Renal pelvis (tissue), 12 donors: ENCODE measurements around the gene CAMKK2. TPM values are rescaled to one million over a fixed set of nuclear protein-coding genes. Genes with fewer than 3 reads are reported as not detected.
"Not testable (repeated sequence)": the region's sequence is repeated elsewhere in the genome, so short reads cannot be mapped to it uniquely, and the experiment has no call there.

Source experiments
- DNase-seq: peaks from one replicate; pipeline ENCODE4 v3.0.0-alpha.2; 2013
- long read RNA-seq, 16 experiments: transcript quantifications; one replicate each; lab custom pipeline, GENCODE V29; 2026
- polyA plus RNA-seq, 3 donors: library from polyadenylated mRNA; unstranded; fragments of 120-200 nt; gene quantifications; one replicate each; pipeline ENCODE4 v1.2.1, GENCODE V29; 2013; ENCODE audit not compliant: insufficient read length in 3 of 3

Gene CAMKK2
- 10 to 100 TPM; 36.3 to 41.1 (median 37.2) TPM for polyA plus RNA-seq
- long read RNA-seq, donor 1: 0 reads
- long read RNA-seq, donor 2, partial matches to known transcripts: 0 of 4 reads
- long read RNA-seq, donor 2, other reads (novel, unspliced or antisense): 0 of 4 reads
- long read RNA-seq, donor 3, partial matches to known transcripts: 0 of 1 reads
- long read RNA-seq, donor 3, other reads (novel, unspliced or antisense): 0 of 1 reads
- long read RNA-seq, donor 4, partial matches to known transcripts: 0 of 1 reads
- long read RNA-seq, donor 4, other reads (novel, unspliced or antisense): 0 of 1 reads
- long read RNA-seq, donor 5, partial matches to known transcripts: 0 of 1 reads
- long read RNA-seq, donor 5, other reads (novel, unspliced or antisense): 0 of 1 reads
- long read RNA-seq, donor 6, transcript CAMKK2-208 (16 exons, 2,006 nt): major isoform, 5 of 5 reads
- long read RNA-seq, donor 6, partial matches to known transcripts: 0 of 5 reads
- long read RNA-seq, donor 6, other reads (novel, unspliced or antisense): 0 of 5 reads
- long read RNA-seq, donor 7, transcript CAMKK2-208 (16 exons, 2,006 nt): major isoform, 8 of 8 reads
- long read RNA-seq, donor 7, partial matches to known transcripts: 0 of 8 reads
- long read RNA-seq, donor 7, other reads (novel, unspliced or antisense): 0 of 8 reads
- long read RNA-seq, donor 8, partial matches to known transcripts: 0 of 2 reads
- long read RNA-seq, donor 8, other reads (novel, unspliced or antisense): 0 of 2 reads
- long read RNA-seq, donor 9, partial matches to known transcripts: 0 of 2 reads
- long read RNA-seq, donor 9, other reads (novel, unspliced or antisense): 0 of 2 reads
- long read RNA-seq, donor 10, full-length matches to known transcripts: 4 of 4 reads
- long read RNA-seq, donor 10, partial matches to known transcripts: 0 of 4 reads
- long read RNA-seq, donor 10, other reads (novel, unspliced or antisense): 0 of 4 reads
- long read RNA-seq, donor 11, partial matches to known transcripts: 0 of 1 reads
- long read RNA-seq, donor 11, other reads (novel, unspliced or antisense): 0 of 1 reads
- long read RNA-seq, donor 12, transcript CAMKK2-208 (16 exons, 2,006 nt): major isoform, 6 of 7 reads
- long read RNA-seq, donor 12, partial matches to known transcripts: 0 of 7 reads
- long read RNA-seq, donor 12, other reads (novel, unspliced or antisense): 0 of 7 reads
- long read RNA-seq, donor 13: 0 reads
- long read RNA-seq, donor 14: 0 reads
- long read RNA-seq, donor 15, partial matches to known transcripts: 0 of 4 reads
- long read RNA-seq, donor 15, other reads (novel, unspliced or antisense): 0 of 4 reads
- long read RNA-seq, donor 16, partial matches to known transcripts: 0 of 1 reads
- long read RNA-seq, donor 16, other reads (novel, unspliced or antisense): 0 of 1 reads

DNA sequence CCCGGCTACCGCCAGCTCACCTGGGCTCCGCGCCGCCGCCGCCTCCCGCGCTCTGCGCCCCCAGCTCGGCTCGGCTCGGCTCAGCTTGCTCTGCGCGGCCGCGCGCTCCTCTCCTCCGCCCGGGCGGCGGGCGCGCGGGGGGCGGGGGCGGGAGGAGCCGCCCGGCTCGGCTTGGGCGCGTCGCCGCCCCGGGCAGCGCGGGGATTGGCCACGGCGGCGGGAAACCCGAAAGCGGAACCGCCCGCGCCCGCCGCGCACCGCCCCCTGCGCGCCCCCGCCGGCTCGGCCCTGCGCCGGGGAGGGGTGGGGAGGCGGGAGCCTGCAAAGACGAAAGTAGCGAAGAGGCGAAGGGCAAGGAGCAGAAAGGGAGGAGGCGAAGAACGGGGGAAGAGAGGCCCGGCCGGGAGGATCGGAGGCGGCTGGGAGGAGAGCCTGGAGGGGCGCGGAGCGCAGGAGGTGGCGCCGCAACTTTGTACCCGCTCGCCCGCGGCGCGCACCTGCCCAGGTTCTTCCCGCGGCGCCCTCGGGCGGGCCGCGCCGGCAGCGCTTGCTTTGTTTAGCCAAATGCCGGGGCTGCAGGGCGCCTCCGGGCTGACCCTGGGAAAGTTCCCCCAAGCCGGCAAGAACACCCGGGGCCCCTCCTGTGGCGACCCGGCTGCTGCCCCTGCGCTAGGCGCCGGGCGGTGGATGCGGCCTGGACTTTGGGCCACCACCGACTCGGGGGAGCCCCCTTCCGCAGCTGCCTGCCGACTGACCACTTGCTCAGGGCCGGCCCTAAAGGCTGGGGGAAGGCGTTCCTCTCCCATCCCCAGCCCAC is at the start of gene CAMKK2:
TSS of gene CAMKK2 (minus strand) at position 92 of the 817 bp plus-strand sequence. CDS start 22,183 bp downstream, outside the sequence.
- peak; percentile 89 for DNase-seq

DNA sequence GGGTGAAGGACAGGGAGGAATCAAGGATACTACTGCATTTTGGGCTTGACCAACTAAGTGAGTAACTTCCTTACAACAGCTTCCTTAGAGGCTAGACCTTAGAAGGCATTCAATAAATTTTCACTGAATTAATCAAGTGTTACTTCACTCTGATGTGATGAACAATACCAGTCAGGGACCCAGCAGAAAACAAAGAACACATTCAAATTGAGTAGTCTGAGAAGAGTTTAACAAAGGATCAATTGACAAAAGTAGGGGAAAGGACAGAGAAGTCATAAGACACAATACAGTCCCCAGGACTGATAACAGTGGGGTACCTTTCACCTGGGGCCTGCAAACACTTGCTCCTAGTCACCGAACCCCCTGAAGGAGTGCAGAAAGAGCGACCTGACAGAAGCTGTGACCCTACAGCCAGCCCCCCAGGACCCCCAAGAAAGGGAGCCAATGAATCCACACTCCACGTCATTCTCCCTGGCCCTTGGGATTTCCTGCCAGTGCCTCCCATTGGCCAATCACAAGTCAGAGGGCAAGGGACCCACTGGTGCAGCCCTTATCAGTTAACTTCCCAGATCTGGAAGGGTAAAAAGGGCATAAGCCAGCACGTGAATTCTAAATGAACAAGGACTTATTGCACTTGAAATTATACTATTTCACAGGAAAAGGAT is 48.8 kb upstream of the CAMKK2 start:
- no peak for DNase-seq

DNA sequence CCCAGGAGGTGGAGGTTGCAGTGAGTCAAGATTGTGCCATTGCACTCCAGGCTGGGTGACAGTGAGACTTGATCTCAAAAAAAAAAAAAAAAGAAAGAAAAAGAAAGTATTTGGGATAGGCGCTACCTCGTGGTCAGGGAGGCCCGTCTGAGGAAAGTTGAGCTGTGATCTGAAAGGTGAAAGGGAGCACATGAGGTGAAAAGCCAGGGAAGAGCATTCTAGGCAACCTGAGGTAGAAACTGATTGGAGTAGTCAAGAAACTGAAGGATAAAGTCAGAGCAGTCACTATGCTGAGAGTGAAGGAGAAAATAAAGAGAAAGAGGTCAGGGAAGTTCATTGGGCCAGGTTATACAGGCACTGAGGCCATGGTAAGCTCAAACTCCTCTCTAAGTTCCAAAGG is 48.0 kb upstream of the CAMKK2 start:
- DNase-seq: no peak

DNA sequence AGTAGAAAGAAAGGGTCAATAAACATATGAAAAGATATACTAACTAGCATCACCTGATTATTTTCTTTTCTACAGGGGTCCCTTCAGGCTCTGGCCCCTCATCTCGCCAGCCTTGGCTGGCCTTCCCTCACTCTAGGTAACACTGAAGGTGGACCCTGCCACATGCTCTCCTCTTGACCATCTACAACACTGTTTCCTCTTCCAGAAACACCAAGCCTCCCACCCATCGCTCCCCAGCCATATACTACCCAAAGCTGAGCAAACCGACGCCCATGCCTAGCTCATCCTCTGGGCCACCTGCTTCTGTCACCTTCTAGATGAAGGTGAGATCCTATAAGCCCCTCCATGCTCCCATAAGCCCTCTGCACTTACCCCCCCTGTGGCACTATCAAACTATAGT is 40.9 kb upstream of the CAMKK2 start:
- no peak for DNase-seq

DNA sequence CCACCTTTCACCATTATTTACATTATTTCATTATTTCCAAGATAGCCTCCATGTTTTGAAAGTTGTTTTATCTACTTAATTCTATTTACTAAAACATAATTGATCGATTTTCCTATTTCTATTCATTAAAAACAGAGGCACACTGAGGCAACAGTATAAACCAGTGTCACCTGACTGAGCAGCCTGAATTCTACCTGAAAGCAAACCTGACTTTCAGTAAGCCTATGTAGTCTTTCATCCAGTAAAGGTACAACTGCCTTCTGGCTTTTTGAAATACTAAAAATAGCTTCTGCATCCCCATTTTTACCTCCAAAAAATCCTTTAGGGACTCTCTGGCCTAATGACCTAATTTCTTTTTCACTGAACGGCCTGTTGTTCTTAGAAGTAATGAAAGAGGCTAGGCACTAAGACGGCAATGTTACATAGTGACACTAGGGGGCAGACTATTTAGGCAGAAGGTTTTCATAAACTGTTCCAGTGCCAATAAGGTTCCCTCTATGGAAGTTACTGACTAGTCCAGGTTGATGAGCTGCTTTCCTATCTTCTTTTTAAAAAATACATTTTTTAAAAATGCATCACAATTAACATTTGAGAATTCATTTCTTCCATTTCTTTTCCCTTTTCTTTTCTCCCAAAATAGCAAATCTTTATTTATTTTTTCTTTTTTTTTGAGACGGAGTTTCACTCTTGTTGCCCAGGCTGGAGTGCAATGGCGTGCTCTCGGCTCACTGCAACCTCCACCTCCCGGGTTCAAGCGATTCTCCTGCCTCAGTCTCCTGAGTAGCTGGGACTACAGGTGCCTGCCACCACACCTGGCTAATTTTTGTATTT is 38.2 kb upstream of the CAMKK2 start:
- peak; percentile 57 for DNase-seq

DNA sequence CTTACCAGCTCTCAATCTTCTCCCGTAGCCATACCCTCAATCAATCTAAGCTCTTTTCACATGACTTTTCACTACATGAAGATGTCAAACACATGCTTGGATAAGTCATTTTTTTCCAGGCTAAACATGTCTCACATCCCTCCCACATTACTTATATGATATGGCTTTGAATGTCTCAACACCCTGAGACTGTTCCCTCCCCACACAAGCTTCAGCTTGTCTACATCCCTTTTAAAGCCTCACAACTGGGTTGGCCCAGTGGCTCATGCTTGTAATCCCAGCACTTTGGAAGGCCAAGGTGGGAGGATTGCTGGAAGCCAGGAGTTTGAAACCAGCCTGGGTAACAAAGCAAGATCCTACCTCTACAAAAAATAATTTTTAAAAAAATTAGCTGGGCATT is 37.2 kb upstream of the CAMKK2 start:
- DNase-seq: no peak

DNA sequence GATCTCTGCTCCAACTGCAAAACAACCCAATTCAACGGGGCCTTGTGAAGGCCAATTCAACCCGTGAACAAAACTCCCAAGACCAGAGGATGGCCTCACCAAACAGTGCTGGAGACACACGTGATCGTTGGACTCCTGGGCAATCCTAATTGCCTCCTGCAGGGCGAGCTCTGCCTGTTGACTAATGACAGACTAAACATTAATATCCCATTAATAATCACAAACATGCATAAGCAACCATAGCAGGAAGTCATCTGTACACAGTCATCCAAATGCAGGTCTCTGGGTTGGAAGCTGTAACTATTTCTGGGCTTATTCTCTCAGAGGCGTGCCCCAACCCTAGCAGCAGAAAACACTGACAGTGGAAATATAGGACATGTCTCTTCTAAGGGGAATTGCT is 34.7 kb upstream of the CAMKK2 start:
- DNase-seq: no peak

DNA sequence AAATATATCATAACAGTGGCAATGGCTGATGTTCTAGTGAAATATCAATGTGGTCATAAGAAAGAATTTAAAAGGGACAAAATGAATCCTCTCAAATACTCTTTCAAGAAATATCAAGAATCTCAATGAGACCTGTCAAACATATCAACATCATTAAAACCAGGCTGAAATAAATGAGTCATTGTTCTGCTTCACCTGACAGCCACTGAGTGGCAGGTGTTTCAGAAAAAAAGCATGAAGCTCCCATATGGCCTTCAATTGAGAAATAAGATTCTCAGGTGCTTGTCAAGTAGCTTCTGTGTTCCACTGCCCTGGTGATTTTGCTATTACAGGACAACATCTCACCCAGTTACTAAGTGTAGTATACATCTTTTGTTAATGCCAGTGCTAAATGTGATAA is 34.2 kb upstream of the CAMKK2 start:
- no peak for DNase-seq

DNA sequence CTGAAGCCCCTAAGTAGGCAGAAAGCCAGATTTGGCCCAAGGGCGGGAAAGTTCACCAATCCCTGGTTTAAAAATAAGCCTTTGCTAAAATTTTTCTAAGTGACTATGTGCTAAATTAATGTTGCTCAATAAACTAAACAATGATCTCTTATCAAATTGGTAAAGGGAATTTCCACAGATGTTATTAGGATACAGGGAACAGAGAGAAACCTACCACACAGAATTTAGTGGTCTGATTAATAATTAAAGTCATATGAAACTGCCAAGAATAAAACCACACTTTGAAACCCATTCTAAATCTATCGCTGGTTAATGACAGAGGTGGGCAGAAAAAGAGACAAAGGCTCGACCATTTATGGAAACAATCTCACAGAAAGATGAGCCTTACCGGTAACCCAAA is 33.7 kb upstream of the CAMKK2 start:
- no peak for DNase-seq

DNA sequence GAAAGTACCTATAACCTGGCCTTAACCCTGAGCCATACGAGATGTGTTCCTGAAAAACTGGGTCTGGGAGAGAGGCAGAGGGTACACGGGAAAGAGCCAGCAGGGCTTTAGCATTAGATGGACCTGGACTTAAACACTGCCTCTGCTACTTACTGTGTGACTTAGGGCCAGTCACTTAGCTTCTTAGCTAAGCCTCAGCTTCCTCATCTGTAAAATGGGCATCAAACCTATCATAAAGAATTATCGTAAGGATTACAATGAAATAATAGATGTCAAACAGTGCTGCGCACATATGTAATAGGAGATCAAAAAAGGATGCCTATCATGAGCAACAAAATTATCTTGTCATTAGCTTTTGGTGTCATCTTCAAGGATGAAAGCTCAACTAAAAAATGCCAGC is 32.1 kb upstream of the CAMKK2 start:
- DNase-seq: no peak

DNA sequence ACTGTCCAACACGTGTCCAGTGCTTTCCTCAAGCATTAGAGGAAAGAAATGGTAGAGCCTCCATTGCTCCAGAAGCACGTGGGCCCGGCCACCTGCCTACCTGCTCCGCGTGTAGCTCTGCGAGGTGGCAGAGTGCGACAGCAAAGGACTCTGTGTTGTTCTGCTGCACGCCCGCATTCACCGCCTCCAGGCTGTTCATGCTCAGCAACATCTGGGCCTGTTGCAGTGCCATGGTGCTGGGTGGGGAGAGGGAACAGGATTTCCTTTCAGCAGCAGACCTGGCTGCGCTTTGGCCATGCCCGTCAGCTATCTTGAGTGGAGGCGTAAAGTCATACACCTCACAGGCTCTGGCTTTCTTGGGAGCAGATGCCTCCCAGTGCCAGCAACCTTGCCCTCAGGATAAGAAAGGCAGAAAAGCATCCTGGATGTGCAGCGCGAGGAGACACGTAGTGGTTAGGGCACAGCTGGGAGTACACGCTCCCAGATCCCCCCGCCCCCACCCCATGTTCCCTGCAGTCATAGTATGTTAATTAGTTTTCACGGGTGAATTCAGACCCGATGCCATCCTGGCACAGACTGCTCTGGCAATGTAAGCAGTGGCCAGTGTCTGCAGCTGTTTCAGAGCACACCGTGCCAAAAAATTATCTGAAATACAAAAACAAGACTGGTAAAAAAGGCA is 30.6 kb upstream of the CAMKK2 start:
- no peak for DNase-seq

DNA sequence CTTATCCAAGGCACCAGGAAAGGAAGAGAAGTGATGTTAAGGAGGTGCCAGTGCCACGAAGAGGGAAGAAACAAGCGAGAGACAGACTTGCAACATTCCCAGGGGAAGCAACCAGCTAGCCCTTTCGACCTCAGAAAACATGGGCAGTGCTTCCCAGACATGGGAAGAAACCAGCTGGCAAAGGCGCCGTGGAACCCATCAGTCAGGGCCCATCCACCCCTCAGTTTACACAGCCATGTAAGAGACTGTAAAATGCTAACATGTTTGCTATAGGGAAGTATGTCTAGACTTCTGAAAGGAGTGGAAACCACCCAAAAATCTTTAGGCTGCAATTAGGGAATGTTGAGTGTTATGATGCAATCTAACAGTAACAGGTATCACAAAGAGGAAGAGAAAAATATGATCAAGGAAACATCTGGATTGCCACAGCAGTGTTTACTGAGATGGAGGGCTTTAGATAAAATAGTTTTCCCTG is 29.4 kb upstream of the CAMKK2 start:
- no peak for DNase-seq

DNA sequence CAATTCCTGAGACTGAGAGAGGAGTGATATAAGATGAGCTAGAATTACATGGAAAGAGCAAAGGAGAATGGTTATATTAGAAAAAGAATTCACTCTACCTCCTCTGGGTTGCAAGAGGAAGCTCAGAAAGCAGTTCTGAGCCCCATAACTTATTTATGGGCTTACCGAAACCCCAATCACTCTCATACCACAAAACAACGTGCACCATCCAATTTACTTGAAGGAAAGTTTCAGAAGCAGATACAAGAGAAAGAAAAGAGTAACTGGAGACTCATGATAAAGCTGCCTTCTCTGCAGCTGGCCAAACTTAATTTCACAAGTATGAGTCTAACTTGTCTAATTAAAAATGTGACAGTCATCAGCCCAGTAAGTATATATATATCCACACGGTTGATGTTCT is 27.4 kb upstream of the CAMKK2 start:
- no peak for DNase-seq

DNA sequence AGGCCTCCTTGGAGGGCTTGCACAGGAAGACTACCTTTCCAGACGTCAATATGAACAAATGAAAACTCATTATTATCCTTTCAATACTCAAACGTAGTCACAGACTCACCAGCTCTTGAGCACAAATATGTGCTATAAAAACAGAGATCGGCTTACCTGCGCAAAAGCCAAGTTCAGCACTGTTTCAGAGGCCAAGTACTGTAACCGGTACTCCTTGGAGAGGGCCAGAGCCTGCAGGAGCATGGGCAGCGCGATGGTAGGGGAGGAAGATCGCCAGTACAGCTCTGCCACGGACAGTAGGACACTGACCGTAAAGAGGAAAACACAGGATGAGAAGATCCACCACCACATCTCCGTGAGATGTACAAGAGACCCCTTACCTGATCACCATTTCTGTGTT is 21.6 kb upstream of the CAMKK2 start:
- DNase-seq: no peak

DNA sequence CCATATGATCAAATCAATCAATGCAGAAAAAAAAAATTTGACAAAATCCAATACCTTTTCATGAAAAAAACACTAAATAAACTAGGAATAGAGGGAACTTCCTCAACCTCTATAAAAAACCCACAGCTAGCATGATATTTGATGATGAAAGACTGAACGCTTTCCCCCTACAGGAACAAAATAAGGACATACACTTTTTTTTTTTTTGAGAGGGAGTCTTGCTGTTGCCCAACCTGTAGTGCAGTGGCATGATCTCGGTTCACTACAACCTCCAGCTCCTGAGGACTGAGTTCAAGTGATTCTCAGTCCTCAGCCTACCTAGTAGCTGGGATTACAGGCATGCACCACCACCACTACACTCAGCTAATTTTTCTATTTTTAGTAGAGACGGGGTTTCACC is 17.9 kb upstream of the CAMKK2 start:
- DNase-seq: no peak

DNA sequence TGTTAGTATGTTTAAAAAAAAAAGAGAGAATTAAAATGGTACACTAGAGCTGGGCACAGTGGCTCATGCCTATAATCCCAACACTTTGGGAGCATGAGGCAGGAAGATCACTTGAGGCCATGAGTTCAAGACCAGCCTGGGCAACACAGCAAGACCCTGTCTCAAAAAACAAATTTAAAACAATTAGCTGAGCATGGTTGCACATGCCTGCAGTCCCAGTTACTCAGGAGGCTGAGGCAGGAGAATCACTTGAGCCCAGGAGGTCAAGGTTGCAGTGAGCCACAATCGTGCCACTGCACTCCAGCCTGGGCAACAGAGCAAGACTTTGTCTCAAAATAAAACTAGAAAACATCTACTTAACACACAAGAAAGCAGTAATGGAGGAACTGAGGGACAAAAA is 13.7 kb upstream of the CAMKK2 start:
- not testable (repeated sequence) for DNase-seq

DNA sequence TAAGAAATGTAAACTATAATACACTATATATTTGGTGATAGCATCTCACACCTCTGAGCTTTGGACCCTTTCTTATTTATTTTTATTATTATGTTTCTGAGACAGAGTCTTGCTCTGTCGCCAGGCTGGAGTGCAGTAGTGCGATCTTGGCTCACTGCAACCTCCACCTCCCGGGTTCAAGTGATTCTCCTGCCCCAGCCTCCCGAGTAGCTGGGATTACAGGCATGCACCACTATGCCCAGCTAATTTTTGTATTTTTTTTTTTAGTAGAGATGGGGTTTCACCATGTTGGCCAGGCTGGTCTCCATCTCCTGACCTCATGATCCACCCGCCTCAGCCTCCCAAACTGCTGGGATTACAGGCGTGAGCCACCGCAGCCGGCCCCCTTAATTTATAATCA is 10.9 kb upstream of the CAMKK2 start:
- DNase-seq: not testable (repeated sequence)

DNA sequence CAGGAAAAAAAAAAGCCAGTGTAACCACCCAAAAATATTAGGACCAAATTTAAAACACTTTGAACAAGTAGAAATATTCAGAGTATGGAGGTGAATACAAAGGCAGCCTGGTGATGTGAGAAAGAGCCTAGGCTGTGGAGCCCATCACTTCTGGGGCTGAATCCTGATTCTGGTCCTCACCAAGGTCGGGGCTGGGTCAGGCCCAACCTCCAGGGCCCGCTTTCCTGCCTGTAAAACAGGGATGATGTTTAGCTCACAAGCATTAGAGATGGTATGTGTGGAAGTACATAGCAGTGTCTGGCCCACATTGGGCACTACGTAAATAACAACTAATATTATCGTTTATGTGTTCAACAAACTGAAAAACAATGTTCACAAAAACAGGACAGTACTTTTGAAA is 7.8 kb upstream of the CAMKK2 start:
- DNase-seq: no peak

DNA sequence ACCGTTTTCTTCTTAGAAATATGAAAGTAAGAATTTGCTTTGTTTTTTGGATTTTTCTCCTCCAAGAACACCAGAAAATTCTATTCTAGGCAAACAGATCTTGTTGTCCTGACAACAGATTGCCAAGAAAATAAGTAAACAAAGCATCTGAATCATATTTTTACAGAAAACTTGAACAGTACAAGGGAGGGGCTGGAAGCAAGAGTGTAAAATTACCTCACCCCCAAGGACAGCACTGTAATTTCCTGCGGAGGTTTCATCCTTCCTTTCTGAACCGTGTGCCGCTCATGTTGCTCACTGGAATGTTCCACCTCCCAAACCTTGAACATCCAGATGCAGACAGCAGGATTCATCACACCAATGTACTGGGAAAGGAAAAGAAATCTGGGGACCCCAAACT is 5.4 kb upstream of the CAMKK2 start:
- no peak for DNase-seq
